ENCODE results near the gene CCDC12. TPM values are rescaled to one million over a fixed set of nuclear protein-coding genes. Genes with fewer than 3 reads are reported as not detected.

CCDC12 gene
- total RNA-seq, 4 donors from 2014 or later, result 55.5 to 87.5 (median 67.5) TPM

GRCh38 chr3:46992231-46992630 is 15.7 kb upstream of the CCDC12 start:
- intact Hi-C loops (cut with DNase I), result no loop called here
- Histone ChIP-seq H3K36me3 (peaks cover 23 to 92% (median 36%) of the 10 kb centered on the region in 3 donors), H3K27me3 (no peaks in the 10 kb centered on the region), H3K9me3 (no peaks in the 10 kb centered on the region), H3K27ac (no peak overlapping the region), H3K4me3 (no peak overlapping the region), H3K4me1 (peaks cover 18 to 53% (median 24%) of the 10 kb centered on the region in 3 donors)
- 95 to 97% methylated on average over 5 to 9 of the region's 9 CpGs for WGBS, 2 donors
- DNase-seq, result no peak
- no peak for TF ChIP-seq POLR2A (IDR thresholded peaks at IDR 0.05)
- TF ChIP-seq CTCF (IDR thresholded peaks at IDR 0.05), result no peak

GRCh38 chr3:46991406-46992165 is 15.0 kb upstream of the CCDC12 start:
- DNase-seq, result no peak
- Histone ChIP-seq H3K36me3 (peaks cover 23 to 85% (median 36%) of the 10 kb centered on the region in 3 donors), H3K27ac (peak overlapping the region in 1 of 4 donors; percentile 25), H3K4me3 (no peak overlapping the region), H3K4me1 (peaks cover 24 to 53% (median 26%) of the 10 kb centered on the region in 3 donors), H3K9me3 (no peaks in the 10 kb centered on the region), H3K27me3 (no peaks in the 10 kb centered on the region)
- no peak for TF ChIP-seq POLR2A (IDR thresholded peaks at IDR 0.05)
- TF ChIP-seq CTCF (IDR thresholded peaks at IDR 0.05), result no peak
- WGBS, 2 donors, result 87 to 91% methylated on average over 6 to 10 of the region's 16 CpGs
- intact Hi-C loops (cut with DNase I), result no loop called here

- Histone ChIP-seq H3K4me1 (peaks cover 32 to 54% (median 34%) of the 10 kb centered on the region in 3 donors), H3K27ac (peak overlapping the region in 3 of 4 donors; percentile 34 to 97 (median 41)), H3K9me3 (no peaks in the 10 kb centered on the region), H3K4me3 (no peak overlapping the region), H3K36me3 (peaks cover 23 to 77% (median 32%) of the 10 kb centered on the region in 3 donors), H3K27me3 (no peaks in the 10 kb centered on the region)
- DNase-seq, result no peak
- WGBS, 2 donors, result 58 to 77% methylated on average over 3 of the region's 11 CpGs
- TF ChIP-seq CTCF (IDR thresholded peaks at IDR 0.05) (no peak), POLR2A (IDR thresholded peaks at IDR 0.05) (no peak)
- intact Hi-C loops (cut with DNase I), result no loop called here
These were observed 14.2 kb upstream of the CCDC12 start for GRCh38 chr3:46990573-46991374.

- Histone ChIP-seq H3K36me3 (peaks cover 12 to 62% (median 22%) of the 10 kb centered on the region in 3 donors), H3K4me3 (no peak overlapping the region), H3K27ac (peak overlapping the region; percentile 9 to 99 (median 91)), H3K27me3 (no peaks in the 10 kb centered on the region), H3K4me1 (peaks cover 42 to 69% (median 47%) of the 10 kb centered on the region in 3 donors), H3K9me3 (no peaks in the 10 kb centered on the region)
- WGBS, 2 donors, result 69 to 100% methylated on average over 2 to 7 of the region's 17 CpGs
- intact Hi-C loops (cut with DNase I), result no loop called here
- TF ChIP-seq CTCF (IDR thresholded peaks at IDR 0.05), result no peak
- TF ChIP-seq POLR2A (IDR thresholded peaks at IDR 0.05), result no peak
- DNase-seq, result no peak
These were observed 12.7 kb upstream of the CCDC12 start for GRCh38 chr3:46989146-46989810.
